Skeletal muscle tissue (tissue), 4 donors: Measurements from ENCODE around the gene PBX1. TPM values are rescaled to one million over a fixed set of nuclear protein-coding genes. Genes with fewer than 3 reads are reported as not detected.

Experiments used
- H3K27ac ChIP-seq: one replicate; pipeline ENCODE4 v1.7.0; 2013; ENCODE audit warnings: mild to moderate bottlenecking, low read depth, low read length, inconsistent platforms
- H3K27me3 ChIP-seq, 3 donors: one replicate each; pipeline ENCODE4 v1.7.0; 2013; ENCODE audit warnings: low read length in 3 of 3; ENCODE audit not compliant: control insufficient read depth in 3 of 3, insufficient read depth in 3 of 3
- H3K36me3 ChIP-seq, 3 donors: one replicate each; pipeline ENCODE4 v1.7.0; 2013; ENCODE audit warnings: low read length in 3 of 3; ENCODE audit not compliant: control insufficient read depth in 3 of 3, insufficient read depth in 3 of 3
- H3K4me1 ChIP-seq, 3 donors: one replicate each; pipeline ENCODE4 v1.7.0; 2013; ENCODE audit warnings: low read length in 3 of 3, mild to moderate bottlenecking in 3 of 3; ENCODE audit not compliant: control insufficient read depth in 3 of 3, insufficient read depth in 3 of 3
- H3K4me3 ChIP-seq, 3 donors: one replicate each; pipeline ENCODE4 v1.7.0; 2013; ENCODE audit warnings: low read length in 3 of 3
- H3K9ac ChIP-seq, 3 donors: one replicate each; pipeline ENCODE4 v1.7.0; 2013; ENCODE audit warnings: low read length in 3 of 3, mild to moderate bottlenecking in 3 of 3, moderate library complexity in 2 of 3, low read depth in 1 of 3
- H3K9me3 ChIP-seq, 3 donors: one replicate each; pipeline ENCODE4 v1.7.0; 2013; ENCODE audit warnings: low read length in 3 of 3; ENCODE audit not compliant: control insufficient read depth in 3 of 3
- total RNA-seq: library from RNA; depleted of rRNA; stranded (reverse); fragments of >200 nt; gene quantifications from one replicate; pipeline ENCODE4 v1.2.3, GENCODE V29; 2014
- donor health status: Osteomylitis.

The PBX1 gene
- total RNA-seq, 1 donor from 2014 or later: 53.2 TPM

DNA sequence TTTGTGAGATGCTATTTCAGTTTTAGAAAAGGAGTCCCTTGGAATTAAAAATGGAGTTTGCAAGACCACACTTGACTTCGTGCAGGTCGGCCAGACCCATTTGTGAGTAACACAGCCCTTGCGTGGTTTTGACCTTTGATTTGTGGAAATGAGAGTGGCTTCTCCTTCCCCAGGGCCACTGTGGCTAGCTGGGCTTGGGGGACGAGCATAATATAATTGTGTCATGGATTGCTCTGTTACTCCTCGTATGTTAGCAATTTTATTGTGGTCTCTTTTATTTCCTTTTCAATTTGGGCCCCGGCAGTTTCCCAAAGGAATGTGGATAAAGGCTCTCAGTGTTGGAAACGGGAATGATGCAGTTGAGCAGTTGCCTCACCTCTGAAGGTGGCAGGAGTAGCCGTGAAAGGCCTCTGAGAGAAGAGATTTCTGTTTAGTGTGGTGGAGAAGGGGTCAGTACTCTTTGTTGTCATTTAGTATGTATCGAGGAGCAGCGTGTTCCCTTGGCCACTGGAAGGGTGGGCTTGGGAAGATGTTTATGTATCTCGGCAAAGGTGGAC, 194.6 kb downstream of the PBX1 start:
- Histone ChIP-seq H3K4me1 (peaks cover 32 to 38% (median 36%) of the 10 kb centered on the region in 3 donors), H3K27me3 (no peaks in the 10 kb centered on the region), H3K4me3 (peak overlapping the region; percentile 54 to 72 (median 55)), H3K36me3 (no peaks in the 10 kb centered on the region), H3K27ac (peak overlapping the region; percentile 79), H3K9me3 (no peaks in the 10 kb centered on the region), H3K9ac (peak overlapping the region; percentile 52 to 80 (median 67))

DNA sequence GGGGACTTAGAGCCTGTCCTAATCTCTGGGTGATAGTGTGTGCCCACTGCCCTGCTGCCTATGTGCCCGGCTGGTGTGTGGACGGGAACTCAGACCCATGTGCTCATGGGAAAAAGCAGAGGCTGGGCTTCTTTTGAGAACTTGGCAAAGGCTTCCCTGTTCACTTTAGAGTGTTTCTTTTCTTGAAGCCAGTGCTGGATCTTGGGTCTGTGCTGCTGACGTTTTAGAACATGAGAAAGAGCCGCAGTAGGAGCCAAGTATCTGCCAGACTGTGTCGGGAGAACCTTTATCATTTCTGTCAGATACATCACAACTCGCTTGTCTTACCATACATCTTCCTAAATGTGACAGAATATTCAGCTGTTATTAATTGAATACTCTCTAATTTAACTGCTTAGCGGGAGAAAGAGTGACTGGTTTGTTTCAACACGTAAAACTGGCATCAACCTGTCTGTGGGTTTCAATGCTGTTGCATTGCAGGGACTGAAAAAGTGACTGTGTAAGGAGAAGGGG, 195.2 kb downstream of the PBX1 start:
- H3K27ac ChIP-seq: peak overlapping the region; percentile 79
- no peaks in the 10 kb centered on the region for H3K27me3 ChIP-seq
- H3K36me3 ChIP-seq: no peaks in the 10 kb centered on the region
- H3K4me3 ChIP-seq: peak overlapping the region; percentile 54 to 72 (median 55)
- H3K9me3 ChIP-seq: no peaks in the 10 kb centered on the region
- peak overlapping the region; percentile 52 to 80 (median 67) for H3K9ac ChIP-seq
- peaks cover 30 to 37% (median 36%) of the 10 kb centered on the region in 3 donors for H3K4me1 ChIP-seq

DNA sequence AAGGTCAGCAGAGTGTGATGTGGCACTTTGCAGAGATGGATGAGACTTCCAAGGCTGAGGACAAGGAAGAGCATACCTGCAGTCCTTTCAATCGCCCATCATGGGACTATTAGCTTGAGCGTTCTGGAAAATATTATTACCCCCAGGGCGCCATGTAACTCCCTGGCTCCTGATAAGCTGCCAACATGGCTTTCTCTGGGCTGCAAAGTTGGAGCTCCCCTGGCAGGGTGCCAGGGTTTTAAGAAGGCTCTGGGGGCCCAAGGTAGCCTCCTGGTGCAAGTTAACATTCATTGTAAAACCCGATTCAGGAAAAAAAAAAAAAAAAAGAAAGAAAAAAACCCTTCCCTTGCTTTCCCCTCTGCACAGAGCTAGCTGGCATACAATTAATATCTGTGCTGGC, 196.7 kb downstream of the PBX1 start:
- Histone ChIP-seq H3K27ac (no peak overlapping the region), H3K27me3 (no peaks in the 10 kb centered on the region), H3K4me3 (peak overlapping the region in 1 of 3 donors; percentile 35), H3K4me1 (peaks cover 32 to 46% (median 43%) of the 10 kb centered on the region in 3 donors), H3K9ac (no peak overlapping the region), H3K36me3 (no peaks in the 10 kb centered on the region), H3K9me3 (no peaks in the 10 kb centered on the region)

DNA sequence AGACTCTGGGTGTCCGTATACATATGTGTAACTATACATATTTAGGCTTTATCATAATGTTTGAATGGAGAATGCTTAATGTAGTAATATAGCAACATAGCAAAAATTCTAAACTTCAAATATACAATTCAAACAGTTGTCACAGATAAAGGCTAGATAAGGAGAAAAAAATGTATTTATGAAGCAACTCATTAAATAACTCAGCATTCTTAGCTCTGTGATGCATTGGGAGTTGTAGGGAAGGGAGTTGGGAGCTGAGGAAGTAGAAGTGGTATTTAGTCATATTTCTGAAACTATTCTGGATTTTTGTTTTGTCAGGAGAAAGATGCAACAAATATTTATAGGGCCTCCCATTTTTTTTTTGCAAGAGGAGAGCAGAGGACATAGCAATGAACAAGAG, 197.8 kb downstream of the PBX1 start:
- Histone ChIP-seq H3K27me3 (no peaks in the 10 kb centered on the region), H3K9ac (no peak overlapping the region), H3K36me3 (no peaks in the 10 kb centered on the region), H3K27ac (no peak overlapping the region), H3K4me3 (no peak overlapping the region), H3K4me1 (peaks cover 32 to 49% (median 43%) of the 10 kb centered on the region in 3 donors), H3K9me3 (no peaks in the 10 kb centered on the region)

DNA sequence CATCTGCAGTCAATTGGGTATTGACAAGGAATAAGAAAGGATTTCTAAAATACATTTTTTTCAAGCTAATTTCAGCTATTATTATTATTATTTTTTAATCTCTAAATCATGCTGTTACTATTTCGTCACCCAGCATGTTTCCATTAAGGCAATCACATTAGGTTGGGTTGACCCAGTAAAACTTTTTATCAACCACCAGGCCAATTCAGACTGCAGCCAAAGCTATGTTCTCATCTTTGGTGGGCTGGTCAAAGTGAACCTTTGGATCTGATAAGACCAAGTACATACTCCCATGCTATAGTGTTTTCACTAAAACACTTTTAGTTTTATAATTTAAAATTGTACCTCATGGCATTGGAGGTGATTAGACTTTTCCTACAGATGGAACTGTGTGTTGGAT, 198.6 kb downstream of the PBX1 start:
- H3K9ac ChIP-seq: no peak overlapping the region
- no peak overlapping the region for H3K27ac ChIP-seq
- no peaks in the 10 kb centered on the region for H3K36me3 ChIP-seq
- H3K4me1 ChIP-seq: peaks cover 26 to 44% (median 39%) of the 10 kb centered on the region in 3 donors
- no peaks in the 10 kb centered on the region for H3K9me3 ChIP-seq
- H3K4me3 ChIP-seq: no peak overlapping the region
- no peaks in the 10 kb centered on the region for H3K27me3 ChIP-seq

DNA sequence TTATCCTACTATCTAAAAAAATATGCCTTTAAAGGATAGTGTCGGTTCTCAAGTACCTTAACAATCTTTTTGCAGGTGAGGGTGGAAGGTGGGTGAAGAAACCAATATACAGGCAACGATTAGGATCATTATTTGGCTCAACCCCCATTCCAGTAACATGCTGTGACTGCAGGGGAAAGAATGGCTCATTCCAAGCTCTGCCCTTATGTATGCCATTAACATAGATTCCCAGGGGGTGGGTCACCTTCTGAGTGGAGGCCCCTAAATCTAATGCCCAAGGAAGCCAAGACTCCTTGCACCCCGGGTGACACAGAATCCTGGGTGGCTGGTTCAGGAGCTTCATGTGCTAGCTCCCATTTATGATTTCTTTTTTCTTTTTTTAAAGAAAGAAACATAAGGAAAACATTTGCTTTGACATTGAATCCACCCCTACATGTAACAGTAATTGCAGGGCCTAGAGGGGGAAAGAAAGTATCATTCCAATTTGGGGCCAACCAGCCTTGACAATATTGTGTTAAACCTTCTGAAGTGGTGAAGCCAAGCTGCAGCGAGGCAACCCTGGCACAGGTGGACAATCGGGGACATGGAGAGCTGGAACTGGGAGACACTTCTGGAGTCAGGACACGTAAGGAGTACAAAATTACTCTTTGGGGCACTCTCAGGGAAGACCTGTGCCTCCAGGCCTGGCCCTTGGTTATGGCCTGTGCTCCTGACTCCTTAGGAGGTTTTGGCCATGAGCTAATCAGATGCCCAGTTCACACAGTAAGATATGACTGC, 200.3 kb downstream of the PBX1 start:
- Histone ChIP-seq H3K27ac (no peak overlapping the region), H3K4me3 (no peak overlapping the region)

DNA sequence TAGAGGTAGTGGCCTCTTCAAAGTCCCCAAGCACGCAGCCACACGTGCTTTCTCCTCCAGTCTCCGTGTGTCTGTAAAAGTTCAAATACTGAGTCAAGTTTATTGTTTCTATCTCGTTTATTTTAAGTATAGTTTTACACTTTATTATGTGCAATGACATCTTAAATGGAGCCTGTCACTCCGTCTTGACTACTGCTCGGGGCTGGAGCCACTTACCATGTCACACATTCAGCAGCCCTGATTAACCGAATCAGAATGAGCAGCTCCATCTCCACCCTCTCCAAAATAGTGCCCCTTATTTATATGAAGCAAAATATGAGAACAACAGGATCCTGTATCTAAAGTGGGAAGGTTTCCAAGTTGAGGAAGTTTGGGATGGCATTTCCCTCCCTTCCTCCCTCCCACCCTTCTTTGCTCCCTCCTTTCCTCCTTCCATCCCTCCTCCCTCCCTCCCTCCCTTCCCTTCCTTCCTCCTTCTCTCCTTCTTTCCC, 201.0 kb downstream of the PBX1 start:
- H3K4me3 ChIP-seq: no peak overlapping the region
- no peaks in the 10 kb centered on the region for H3K9me3 ChIP-seq
- no peak overlapping the region for H3K27ac ChIP-seq
- peaks cover 9 to 26% (median 23%) of the 10 kb centered on the region in 3 donors for H3K4me1 ChIP-seq
- no peak overlapping the region for H3K9ac ChIP-seq
- no peaks in the 10 kb centered on the region for H3K27me3 ChIP-seq
- H3K36me3 ChIP-seq: no peaks in the 10 kb centered on the region

More for the DNA sequence above, 200.3 kb downstream of the PBX1 start:
- peaks cover 13 to 31% (median 28%) of the 10 kb centered on the region in 3 donors for H3K4me1 ChIP-seq
- no peaks in the 10 kb centered on the region for H3K27me3 ChIP-seq
- no peaks in the 10 kb centered on the region for H3K36me3 ChIP-seq
- H3K9ac ChIP-seq: no peak overlapping the region
- no peaks in the 10 kb centered on the region for H3K9me3 ChIP-seq

DNA sequence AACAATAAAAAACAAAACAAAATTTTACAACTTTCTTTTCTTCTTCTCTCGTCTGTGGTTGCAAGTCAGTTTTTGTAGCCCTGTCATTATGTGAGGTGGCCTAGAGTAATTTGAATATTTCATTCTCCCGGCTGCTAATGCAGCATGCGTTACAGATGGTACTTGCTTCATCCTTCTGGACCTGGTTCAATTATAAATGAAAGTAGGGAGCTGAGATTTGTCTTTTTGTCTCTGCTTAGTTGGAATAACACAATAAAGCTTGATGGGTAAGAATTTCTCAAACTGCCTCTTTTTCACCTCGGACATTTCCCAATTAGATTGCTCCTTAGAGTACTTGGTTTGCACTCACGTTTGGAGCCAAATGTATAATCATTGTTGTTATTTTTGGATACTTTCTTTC, 201.6 kb downstream of the PBX1 start:
- Histone ChIP-seq H3K36me3 (no peaks in the 10 kb centered on the region), H3K4me3 (no peak overlapping the region), H3K9me3 (no peaks in the 10 kb centered on the region), H3K4me1 (peaks cover 13 to 27% (median 20%) of the 10 kb centered on the region in 3 donors), H3K27me3 (no peaks in the 10 kb centered on the region), H3K9ac (no peak overlapping the region), H3K27ac (no peak overlapping the region)

DNA sequence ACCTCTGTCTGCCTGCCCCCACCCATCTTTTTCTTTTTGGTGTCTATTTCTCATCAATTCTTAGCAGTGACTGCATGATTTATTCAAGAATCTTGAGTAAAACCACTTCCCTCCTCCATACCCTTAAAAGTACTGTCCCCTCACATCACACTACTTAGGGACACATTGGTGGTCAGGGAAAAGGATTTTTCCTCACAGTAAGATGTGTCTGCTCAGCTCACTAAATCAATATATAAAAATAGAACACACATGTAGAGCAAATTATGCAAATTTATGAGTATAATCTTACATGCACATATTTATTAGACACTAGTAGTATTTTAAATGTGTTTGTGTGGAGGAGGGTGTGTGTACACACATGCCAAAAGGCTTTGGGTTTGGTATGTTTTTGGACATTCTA, 202.0 kb downstream of the PBX1 start:
- Histone ChIP-seq H3K27me3 (no peaks in the 10 kb centered on the region), H3K4me1 (peaks cover 16 to 28% (median 18%) of the 10 kb centered on the region in 3 donors), H3K4me3 (no peak overlapping the region), H3K9ac (no peak overlapping the region), H3K36me3 (no peaks in the 10 kb centered on the region), H3K9me3 (no peaks in the 10 kb centered on the region), H3K27ac (no peak overlapping the region)

DNA sequence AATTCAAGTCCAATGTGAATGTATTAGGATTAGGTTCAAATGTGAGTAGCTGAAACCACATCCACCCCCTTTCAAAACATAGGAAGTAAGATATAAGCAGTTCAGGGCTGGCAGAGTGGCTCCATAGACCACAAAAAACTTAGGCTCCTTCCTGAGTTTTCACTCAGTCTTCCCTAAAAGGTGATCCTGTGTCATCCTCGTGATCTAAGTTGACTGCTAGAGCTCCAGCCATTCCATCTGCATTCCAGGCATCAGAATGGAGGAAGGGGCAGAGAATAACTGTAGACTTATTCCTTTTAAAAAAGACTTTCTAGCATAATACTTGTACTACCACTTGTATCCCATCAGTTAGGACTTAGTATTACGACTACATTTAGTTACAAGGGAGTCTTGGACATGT, 204.1 kb downstream of the PBX1 start:
- Histone ChIP-seq H3K4me3 (no peak overlapping the region), H3K36me3 (no peaks in the 10 kb centered on the region), H3K9me3 (no peaks in the 10 kb centered on the region), H3K27me3 (no peaks in the 10 kb centered on the region), H3K27ac (no peak overlapping the region), H3K4me1 (peaks cover 15 to 33% (median 23%) of the 10 kb centered on the region in 3 donors), H3K9ac (no peak overlapping the region)
